Esophagus squamous epithelium (tissue), 5 donors: ENCODE data around the gene FMO1. TPM values are rescaled to one million over a fixed set of nuclear protein-coding genes. Genes with fewer than 3 reads are reported as not detected.
A peak's percentile ranks its signal among the peaks of the same experiment; 100 is the strongest.
"Not testable (repeated sequence)": the region's sequence is repeated elsewhere in the genome, so short reads cannot be mapped to it uniquely, and the experiment has no call there.

Source experiments
- DNase-seq: peaks from one replicate; lab custom pipeline; 2025; lab: John Stamatoyannopoulos, UW
- H3K27ac ChIP-seq, 4 donors: fragments of 200-600 bp; sonication (generic); one replicate each; pipeline ENCODE4 v1.5.1; 2016 to 2019; ENCODE audit warnings: mild to moderate bottlenecking in 1 of 4
- H3K27me3 ChIP-seq, 4 donors: fragments of 200-600 bp; sonication (generic); 1 replicate in 3 of 4; 2 replicates in 1 of 4; pipeline versions ENCODE4 v1.5.1 to v1.6.0; 2017 to 2021; ENCODE audit warnings: antibody characterized with exemption in 1 of 4
- H3K36me3 ChIP-seq, 3 donors: fragments of 200-600 bp; sonication (generic); one replicate each; pipeline ENCODE4 v1.5.1; 2016 to 2019
- H3K4me1 ChIP-seq, 3 donors: fragments of 200-600 bp; sonication (generic); one replicate each; pipeline ENCODE4 v1.5.1; 2017 to 2019
- H3K4me3 ChIP-seq, 4 donors: fragments of 200-600 bp; sonication (generic); 1 replicate in 3 of 4; 2 replicates in 1 of 4; pipeline ENCODE4 v1.5.1; 2016 to 2019; ENCODE audit warnings: mild to moderate bottlenecking in 2 of 4, moderate library complexity in 1 of 4
- H3K9me3 ChIP-seq, 3 donors: fragments of 200-600 bp; sonication (generic); one replicate each; pipeline ENCODE4 v1.5.1; 2016 to 2019
- POLR2A ChIP-seq, 4 donors: fragments of 450-650 bp; IDR thresholded peaks; one replicate each; pipeline ENCODE4 v1.6.1; 2017; ENCODE audit warnings: antibody characterized with exemption in 4 of 4, mild to moderate bottlenecking in 4 of 4, moderate library complexity in 3 of 4
- WGBS, 2 donors: methylation state at CpG; one replicate each; pipeline ENCODE4 v1.1.5; 2018; 5-methylcytosine and 5-hydroxymethylcytosine counted together
- intact Hi-C: fragments of 100-400 bp; cut with DNase I; formaldehyde crosslinking; loops from one replicate; pipeline ENCODE4 v1.15.0; 2022
- total RNA-seq, 4 donors: library from RNA; depleted of rRNA; stranded (reverse); fragments of >200 nt; gene quantifications; one replicate each; pipeline ENCODE4 v1.1.0, GENCODE V29; 2016
- TF ChIP-seq, protein P1 (sequence below), 6 experiments: fragments of 450-650 bp in 4 of 6; fragments of 200-600 bp in 2 of 6; sonication (generic) in 2 of 6; IDR thresholded peaks; one replicate each; pipeline ENCODE4 v1.5.1; 2016 to 2019; ENCODE audit warnings: antibody characterized with exemption in 6 of 6, mild to moderate bottlenecking in 4 of 6, moderate library complexity in 4 of 6
- donor health status: DM: yes; HTN: yes; CAD: no.

Gene FMO1
- total RNA-seq, 4 donors from 2014 or later = 0.18 to 7.2 (median 2.0) TPM

DNA sequence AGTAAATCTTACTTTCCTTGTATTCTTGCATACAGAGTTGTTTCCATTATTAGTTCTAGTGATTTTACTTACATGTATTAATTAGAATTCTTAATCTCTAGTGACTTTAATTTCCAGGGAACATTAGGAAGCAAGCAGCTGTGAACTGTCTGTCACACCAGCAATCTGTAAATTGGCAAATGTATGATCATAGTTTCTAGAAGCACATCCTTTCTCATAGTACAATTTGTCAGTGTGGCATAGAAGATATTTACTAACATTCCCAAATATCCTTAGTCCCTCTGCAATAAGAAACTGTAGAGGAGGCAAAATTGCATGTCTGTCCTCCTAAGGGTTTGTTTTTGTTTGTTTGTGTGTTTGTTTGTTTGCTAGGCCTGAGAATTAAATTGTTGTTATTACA, 17.0 kb upstream of the FMO1 start:
- Histone ChIP-seq H3K4me3 (no peak overlapping the region), H3K9me3 (no peaks in the 10 kb centered on the region), H3K4me1 (peaks cover 0 to 4% (median 0%) of the 10 kb centered on the region in 3 donors), H3K36me3 (no peaks in the 10 kb centered on the region), H3K27me3 (no peaks in the 10 kb centered on the region), H3K27ac (no peak overlapping the region)
- no peak for DNase-seq
- TF ChIP-seq, protein P1, sequence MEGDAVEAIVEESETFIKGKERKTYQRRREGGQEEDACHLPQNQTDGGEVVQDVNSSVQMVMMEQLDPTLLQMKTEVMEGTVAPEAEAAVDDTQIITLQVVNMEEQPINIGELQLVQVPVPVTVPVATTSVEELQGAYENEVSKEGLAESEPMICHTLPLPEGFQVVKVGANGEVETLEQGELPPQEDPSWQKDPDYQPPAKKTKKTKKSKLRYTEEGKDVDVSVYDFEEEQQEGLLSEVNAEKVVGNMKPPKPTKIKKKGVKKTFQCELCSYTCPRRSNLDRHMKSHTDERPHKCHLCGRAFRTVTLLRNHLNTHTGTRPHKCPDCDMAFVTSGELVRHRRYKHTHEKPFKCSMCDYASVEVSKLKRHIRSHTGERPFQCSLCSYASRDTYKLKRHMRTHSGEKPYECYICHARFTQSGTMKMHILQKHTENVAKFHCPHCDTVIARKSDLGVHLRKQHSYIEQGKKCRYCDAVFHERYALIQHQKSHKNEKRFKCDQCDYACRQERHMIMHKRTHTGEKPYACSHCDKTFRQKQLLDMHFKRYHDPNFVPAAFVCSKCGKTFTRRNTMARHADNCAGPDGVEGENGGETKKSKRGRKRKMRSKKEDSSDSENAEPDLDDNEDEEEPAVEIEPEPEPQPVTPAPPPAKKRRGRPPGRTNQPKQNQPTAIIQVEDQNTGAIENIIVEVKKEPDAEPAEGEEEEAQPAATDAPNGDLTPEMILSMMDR (IDR thresholded peaks at IDR 0.05) = no peak
- TF ChIP-seq POLR2A (IDR thresholded peaks at IDR 0.05) = no peak
- intact Hi-C loops = loop anchor here (10.0 kb wide), 1 partner anchor 257 kb away; no protein-coding TSS in a partner anchor

DNA sequence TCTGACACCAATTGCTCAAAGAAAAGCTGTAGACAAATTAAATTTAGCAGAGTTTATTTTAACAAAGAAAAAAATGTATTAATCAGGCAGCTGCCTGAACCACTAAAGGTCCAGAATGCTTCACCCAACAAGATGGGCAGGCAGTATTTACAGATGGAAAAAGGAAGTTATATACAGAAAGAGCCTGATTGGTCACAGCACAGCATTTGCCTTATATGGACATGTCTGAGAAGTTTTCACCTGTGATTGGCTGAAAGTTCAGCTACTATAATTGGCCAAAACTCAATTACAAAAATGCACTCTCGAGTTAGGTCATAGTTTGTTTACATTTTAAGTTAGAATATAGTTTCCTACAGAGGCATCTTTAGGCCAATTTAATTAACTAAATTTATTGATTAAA, 15.1 kb upstream of the FMO1 start:
- no peak for DNase-seq
- Histone ChIP-seq H3K27ac (no peak overlapping the region), H3K27me3 (no peaks in the 10 kb centered on the region), H3K36me3 (no peaks in the 10 kb centered on the region), H3K9me3 (no peaks in the 10 kb centered on the region), H3K4me3 (no peak overlapping the region), H3K4me1 (no peaks in the 10 kb centered on the region)
- intact Hi-C loops = loop anchor here (10.0 kb wide), 1 partner anchor 258 kb away; no protein-coding TSS in a partner anchor
- WGBS, 2 donors = 76 to 91% methylated on average over 1 of the region's 1 CpG
- no peak for TF ChIP-seq POLR2A (IDR thresholded peaks at IDR 0.05)
- TF ChIP-seq, protein P1 (IDR thresholded peaks at IDR 0.05) = no peak

DNA sequence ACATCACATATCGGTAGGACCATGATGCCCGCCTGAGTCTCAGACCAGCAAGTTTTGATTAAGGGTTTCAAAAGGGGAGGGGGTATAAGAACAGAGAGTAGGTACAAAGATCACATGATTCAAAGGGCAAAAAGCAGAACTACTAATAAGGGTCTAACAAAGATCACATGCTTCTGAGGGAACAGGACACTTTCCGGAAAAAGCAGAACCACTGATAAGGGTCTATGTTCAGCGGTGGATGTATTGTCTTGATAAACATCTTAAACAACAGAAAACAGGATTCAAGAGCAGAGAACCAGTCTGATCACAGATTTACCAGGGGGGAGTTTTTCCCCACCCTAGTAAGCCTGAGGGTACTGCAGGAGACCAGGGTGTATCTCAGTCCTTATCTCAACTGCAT, 12.1 kb upstream of the FMO1 start:
- H3K4me3 ChIP-seq, H3K4me1 ChIP-seq, DNase-seq, H3K9me3 ChIP-seq, H3K36me3 ChIP-seq, H3K27me3 ChIP-seq, H3K27ac ChIP-seq: not testable (repeated sequence)
- intact Hi-C loops = loop anchor here (10.0 kb wide), 1 partner anchor 261 kb away; no protein-coding TSS in a partner anchor
- 88 to 89% methylated on average over 4 of the region's 4 CpGs for WGBS, 2 donors

DNA sequence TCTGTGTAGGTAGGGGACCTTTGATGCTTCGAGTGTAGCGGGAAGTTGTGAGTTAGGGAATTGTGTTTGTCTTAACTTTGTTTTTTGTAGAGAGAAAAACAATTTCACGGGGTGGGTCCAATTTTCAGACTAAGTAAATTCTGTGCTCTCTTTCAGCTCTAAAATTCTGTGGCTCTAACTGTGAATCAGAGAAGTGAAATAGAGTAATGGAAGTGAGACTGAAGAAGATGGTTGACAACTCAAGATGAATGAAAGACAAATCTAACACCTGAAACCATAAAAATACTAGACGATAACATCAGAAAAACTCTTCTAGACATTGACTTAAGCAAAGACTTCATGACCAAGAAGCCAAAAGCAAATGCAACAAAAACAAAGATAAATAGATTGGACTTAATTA, 4.4 kb upstream of the FMO1 start:
- intact Hi-C loops = loop anchor here (10.0 kb wide), 1 partner anchor 71 kb away; the partner anchor contains the start of gene FMO4
- Histone ChIP-seq H3K9me3 (peaks cover 0 to 5% (median 0%) of the 10 kb centered on the region in 3 donors), H3K27me3 (no peaks in the 10 kb centered on the region), H3K4me3 (no peak overlapping the region), H3K27ac (no peak overlapping the region), H3K36me3 (no peaks in the 10 kb centered on the region), H3K4me1 (no peaks in the 10 kb centered on the region)
- WGBS, 2 donors = 80 to 82% methylated on average over 4 of the region's 4 CpGs
- no peak for DNase-seq
- TF ChIP-seq, protein P1 (IDR thresholded peaks at IDR 0.05) = no peak
- TF ChIP-seq POLR2A (IDR thresholded peaks at IDR 0.05) = no peak

DNA sequence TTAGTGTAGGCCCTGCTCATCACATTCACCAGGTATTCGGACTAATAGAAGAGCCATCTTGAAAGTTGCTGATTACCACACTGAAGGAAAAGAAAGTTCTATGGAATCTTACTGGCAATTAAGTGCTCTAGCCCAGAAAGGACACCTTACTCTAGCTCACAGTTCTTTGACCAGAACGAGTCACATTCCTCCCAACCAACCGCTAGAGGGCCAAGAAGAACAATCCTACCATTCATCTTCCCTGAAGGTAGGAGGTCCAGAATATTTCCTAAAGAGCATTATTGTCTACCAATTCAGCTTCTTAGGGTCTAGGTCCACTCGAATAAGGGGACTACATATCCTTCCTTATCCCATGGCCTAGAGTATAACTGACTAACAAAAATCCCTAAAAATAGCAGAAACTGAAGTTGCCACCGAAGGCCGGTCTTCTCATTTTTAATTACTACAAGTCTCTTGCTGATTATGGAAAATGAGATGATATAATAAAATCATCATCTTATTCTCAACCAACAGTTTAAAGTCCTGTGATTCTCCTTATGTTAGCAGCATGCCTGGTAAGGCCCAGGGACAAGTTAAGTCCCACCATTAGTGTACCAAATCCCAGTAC, 2.7 kb upstream of the FMO1 start:
- no peaks in the 10 kb centered on the region for H3K36me3 ChIP-seq
- no peaks in the 10 kb centered on the region for H3K4me1 ChIP-seq
- 38 to 41% methylated on average over 6 of the region's 6 CpGs for WGBS, 2 donors
- no peaks in the 10 kb centered on the region for H3K9me3 ChIP-seq
- DNase-seq = no peak
- intact Hi-C loops = loop anchor here (10.0 kb wide), 1 partner anchor 69 kb away; the partner anchor contains the start of gene FMO4
- no peak overlapping the region for H3K4me3 ChIP-seq
- no peak overlapping the region for H3K27ac ChIP-seq
- H3K27me3 ChIP-seq = no peaks in the 10 kb centered on the region
- TF ChIP-seq, protein P1 (IDR thresholded peaks at IDR 0.05) = peak; percentile 40 to 69 (median 62)
- no peak for TF ChIP-seq POLR2A (IDR thresholded peaks at IDR 0.05)
